Osteoblast (primary cell): Measurements from ENCODE around the gene MXRA7. TPM values are rescaled to one million over a fixed set of nuclear protein-coding genes. Genes with fewer than 3 reads are reported as not detected.

Experiments used
- DNase-seq: peaks from one replicate; pipeline ENCODE4 v3.0.0; 2011; ENCODE audit warnings: low spot score, mixed read lengths; ENCODE audit not compliant: insufficient read length; ENCODE audit errors: missing footprints
- H2AFZ ChIP-seq: 2 replicates; pipeline ENCODE4 v1.6.0; 2011; ENCODE audit warnings: mild to moderate bottlenecking, low read length
- H3K27ac ChIP-seq: 2 replicates; pipeline ENCODE4 v1.5.1; 2011; ENCODE audit warnings: mild to moderate bottlenecking, low read depth, low read length, moderate library complexity
- H3K27me3 ChIP-seq: 2 replicates; pipeline ENCODE4 v1.6.0; 2012; ENCODE audit warnings: mild to moderate bottlenecking, control low read depth, inconsistent platforms, low read length, moderate library complexity; ENCODE audit not compliant: insufficient read depth
- H3K36me3 ChIP-seq: 2 replicates; pipeline ENCODE4 v1.5.1; 2011; ENCODE audit warnings: mild to moderate bottlenecking, low read length, control low read depth, moderate library complexity; ENCODE audit not compliant: insufficient read depth
- H3K4me1 ChIP-seq: 2 replicates; pipeline ENCODE4 v1.5.1; 2011; ENCODE audit warnings: mild to moderate bottlenecking, low read length, control low read depth, moderate library complexity; ENCODE audit not compliant: insufficient read depth
- H3K4me2 ChIP-seq: 2 replicates; pipeline ENCODE4 v1.6.0; 2011; ENCODE audit warnings: mild to moderate bottlenecking, low read length; ENCODE audit not compliant: insufficient read depth
- H3K4me3 ChIP-seq: fragments of 200-600 bp; sonication (generic); 3 replicates; pipeline ENCODE4 v1.5.1; 2012; ENCODE audit warnings: mild to moderate bottlenecking, low read length, inconsistent platforms; ENCODE audit not compliant: insufficient read depth
- H3K79me2 ChIP-seq: 2 replicates; pipeline ENCODE4 v1.6.0; 2012; ENCODE audit warnings: mild to moderate bottlenecking, low read length, control low read depth, inconsistent platforms; ENCODE audit not compliant: insufficient read depth
- H3K9me3 ChIP-seq: 2 replicates; pipeline ENCODE4 v1.5.1; 2011; ENCODE audit warnings: low read depth, low read length, control low read depth
- H4K20me1 ChIP-seq: 2 replicates; pipeline ENCODE4 v1.6.0; 2012; ENCODE audit warnings: mild to moderate bottlenecking, low read length, control low read depth; ENCODE audit not compliant: insufficient read depth
- CTCF ChIP-seq: IDR thresholded peaks from 2 replicates; pipeline ENCODE4 v1.5.1; 2011; ENCODE audit warnings: mild to moderate bottlenecking, low read depth, low read length, moderate library complexity; ENCODE audit errors: extremely low read depth
- total RNA-seq: library from RNA; depleted of rRNA; stranded (reverse); fragments of >200 nt; gene quantifications from 2 replicates; pipeline ENCODE4 v1.2.3, GENCODE V29; 2012

Gene MXRA7
- total RNA-seq, 1 donor, result 352 TPM

- Histone ChIP-seq H2AFZ (no peak overlapping the region), H4K20me1 (no peaks in the 10 kb centered on the region), H3K9me3 (no peaks in the 10 kb centered on the region), H3K36me3 (no peaks in the 10 kb centered on the region), H3K4me2 (no peak overlapping the region), H3K4me3 (no peak overlapping the region), H3K4me1 (no peaks in the 10 kb centered on the region), H3K79me2 (no peaks in the 10 kb centered on the region), H3K27ac (no peak overlapping the region), H3K27me3 (peaks cover 21% of the 10 kb centered on the region)
- TF ChIP-seq CTCF, result no peak
- no peak for DNase-seq
These were observed 50.1 kb downstream of the MXRA7 start for GRCh38 chr17:76660656-76661042.

- H3K79me2 ChIP-seq, result no peaks in the 10 kb centered on the region
- H3K36me3 ChIP-seq, result no peaks in the 10 kb centered on the region
- no peak overlapping the region for H3K4me3 ChIP-seq
- H3K27ac ChIP-seq, result no peak overlapping the region
- no peak overlapping the region for H2AFZ ChIP-seq
- no peaks in the 10 kb centered on the region for H3K9me3 ChIP-seq
- H4K20me1 ChIP-seq, result no peaks in the 10 kb centered on the region
- peaks cover 21% of the 10 kb centered on the region for H3K27me3 ChIP-seq
- no peak overlapping the region for H3K4me2 ChIP-seq
- DNase-seq, result no peak
- TF ChIP-seq CTCF, result no peak
- no peaks in the 10 kb centered on the region for H3K4me1 ChIP-seq
These were observed 50.7 kb downstream of the MXRA7 start for GRCh38 chr17:76659928-76660655.

GRCh38 chr17:76658242-76658662 lies 52.5 kb downstream of the MXRA7 start:
- peaks cover 17% of the 10 kb centered on the region for H3K27me3 ChIP-seq
- H2AFZ ChIP-seq, result no peak overlapping the region
- DNase-seq, result no peak
- no peak overlapping the region for H3K4me2 ChIP-seq
- no peak overlapping the region for H3K27ac ChIP-seq
- H3K4me1 ChIP-seq, result no peaks in the 10 kb centered on the region
- H3K36me3 ChIP-seq, result no peaks in the 10 kb centered on the region
- no peak for TF ChIP-seq CTCF
- H3K79me2 ChIP-seq, result no peaks in the 10 kb centered on the region
- no peaks in the 10 kb centered on the region for H3K9me3 ChIP-seq
- no peak overlapping the region for H3K4me3 ChIP-seq
- H4K20me1 ChIP-seq, result no peaks in the 10 kb centered on the region

- Histone ChIP-seq H3K79me2 (no peaks in the 10 kb centered on the region), H4K20me1 (no peaks in the 10 kb centered on the region), H3K36me3 (no peaks in the 10 kb centered on the region), H3K27me3 (peaks cover 15% of the 10 kb centered on the region), H3K4me1 (no peaks in the 10 kb centered on the region), H3K9me3 (no peaks in the 10 kb centered on the region), H2AFZ (no peak overlapping the region), H3K27ac (no peak overlapping the region), H3K4me2 (no peak overlapping the region), H3K4me3 (no peak overlapping the region)
- no peak for DNase-seq
- no peak for TF ChIP-seq CTCF
These were observed 53.1 kb downstream of the MXRA7 start for GRCh38 chr17:76657505-76658241.
